Neuronal stem cell (in vitro differentiated cells): ENCODE data around the gene METRNL.

Experiments used
- DNase-seq: peaks from one replicate; pipeline ENCODE4 v3.0.0-alpha.2; 2013; ENCODE audit warnings: low spot score
- H2AFZ ChIP-seq: one replicate; pipeline ENCODE4 v1.6.1; 2013; ENCODE audit warnings: mild to moderate bottlenecking, low read length, inconsistent platforms
- H2AK5ac ChIP-seq: 2 replicates; pipeline ENCODE4 v1.6.1; 2013; ENCODE audit warnings: low read depth, mild to moderate bottlenecking, inconsistent platforms, low read length, moderate library complexity, mixed read lengths
- H2BK120ac ChIP-seq: 2 replicates; pipeline ENCODE4 v1.6.1; 2013; ENCODE audit warnings: low read depth, mild to moderate bottlenecking, inconsistent platforms, low read length, moderate library complexity, mixed read lengths
- H2BK12ac ChIP-seq: one replicate; pipeline ENCODE4 v1.6.1; 2013; ENCODE audit warnings: low read length, inconsistent platforms
- H2BK15ac ChIP-seq: 2 replicates; pipeline ENCODE4 v1.6.1; 2013; ENCODE audit warnings: mild to moderate bottlenecking, low read length, inconsistent platforms, mixed read lengths
- H2BK5ac ChIP-seq: one replicate; pipeline ENCODE4 v1.6.1; 2013; ENCODE audit warnings: inconsistent platforms, mild to moderate bottlenecking, low read length, moderate library complexity
- H3K14ac ChIP-seq: one replicate; pipeline ENCODE4 v1.6.1; 2013; ENCODE audit warnings: low read length, inconsistent platforms
- H3K18ac ChIP-seq: 2 replicates; pipeline ENCODE4 v1.6.1; 2013; ENCODE audit warnings: low read length, inconsistent platforms
- H3K23ac ChIP-seq: 2 replicates; pipeline ENCODE4 v1.6.1; 2013; ENCODE audit warnings: low read depth, mild to moderate bottlenecking, mixed read lengths, low read length, inconsistent platforms; ENCODE audit not compliant: poor library complexity
- H3K27ac ChIP-seq: replicated peaks from 3 replicates; pipeline ENCODE4 v1.5.1; 2013; ENCODE audit warnings: low read length, inconsistent platforms
- H3K27me3 ChIP-seq, 3 experiments: 2 replicates each; pipeline ENCODE4 v1.6.1; 2013; ENCODE audit warnings: low read length in 3 of 3, mild to moderate bottlenecking in 2 of 3, inconsistent platforms in 1 of 3, low read depth in 1 of 3, mixed read lengths in 1 of 3, moderate library complexity in 1 of 3; ENCODE audit not compliant: control insufficient read depth in 3 of 3, insufficient read depth in 3 of 3
- H3K36me3 ChIP-seq, 2 donors: replicated peaks in 1 of 2; 2 replicates each; pipeline ENCODE4 v1.6.1; 2013; ENCODE audit warnings: low read length in 2 of 2; ENCODE audit not compliant: control insufficient read depth in 2 of 2, insufficient read depth in 2 of 2
- H3K4ac ChIP-seq: 2 replicates; pipeline ENCODE4 v1.6.1; 2013; ENCODE audit warnings: inconsistent platforms, mild to moderate bottlenecking, low read length, moderate library complexity
- H3K4me1 ChIP-seq, 2 donors: 1 replicate in 1 of 2; 2 replicates in 1 of 2; pipeline ENCODE4 v1.6.1; 2013; ENCODE audit warnings: low read length in 2 of 2, low read depth in 1 of 2; ENCODE audit not compliant: control insufficient read depth in 2 of 2, insufficient read depth in 1 of 2
- H3K4me2 ChIP-seq: one replicate; pipeline ENCODE4 v1.6.1; 2013; ENCODE audit warnings: mild to moderate bottlenecking, low read length, inconsistent platforms; ENCODE audit not compliant: insufficient read depth, poor library complexity, severe bottlenecking
- H3K4me3 ChIP-seq, 2 donors: 2 replicates each; pipeline ENCODE4 v1.5.1; 2013; ENCODE audit warnings: low read length in 2 of 2, mild to moderate bottlenecking in 2 of 2, inconsistent platforms in 1 of 2, moderate library complexity in 1 of 2
- H3K79me1 ChIP-seq: one replicate; pipeline ENCODE4 v1.6.1; 2013; ENCODE audit warnings: low read depth, mild to moderate bottlenecking, inconsistent platforms, low read length, moderate library complexity
- H3K9ac ChIP-seq: one replicate; pipeline ENCODE4 v1.6.1; 2013; ENCODE audit warnings: mild to moderate bottlenecking, low read depth, low read length, inconsistent platforms; ENCODE audit not compliant: poor library complexity
- H3K9me3 ChIP-seq, 2 donors: replicated peaks in 1 of 2; 2 replicates each; pipeline versions ENCODE3 to v1.6.1; 2013; ENCODE audit warnings: low read length in 2 of 2, mild to moderate bottlenecking in 2 of 2, inconsistent platforms in 1 of 2, low read depth in 1 of 2, mixed read lengths in 1 of 2, moderate library complexity in 1 of 2; ENCODE audit not compliant: control insufficient read depth in 2 of 2, insufficient read depth in 1 of 2
- H4K8ac ChIP-seq: one replicate; pipeline ENCODE4 v1.6.1; 2013; ENCODE audit warnings: low read depth, mild to moderate bottlenecking, inconsistent platforms, low read length, moderate library complexity
- H4K91ac ChIP-seq: one replicate; pipeline ENCODE4 v1.6.1; 2013; ENCODE audit warnings: low read length, low read depth, mild to moderate bottlenecking, inconsistent platforms; ENCODE audit not compliant: poor library complexity
- WGBS, 2 donors: extraction: QIAGEN DNeasy Blood & Tissue Kit; methylation state at CpG; one replicate each; pipeline ENCODE4 v1.1.7; 2013; ENCODE audit warnings: missing lambda C conversion rate in 2 of 2, mixed read lengths in 1 of 2; ENCODE audit not compliant: insufficient read length in 2 of 2, insufficient replicate concordance in 1 of 2; ENCODE audit errors: extremely low coverage in 2 of 2; 5-methylcytosine and 5-hydroxymethylcytosine counted together

METRNL gene

GRCh38 chr17:83086907-83087787 lies 7.7 kb downstream of the METRNL start:
- Histone ChIP-seq H2BK12ac (no peak overlapping the region), H2BK120ac (no peak overlapping the region), H3K18ac (peak overlapping the region; percentile 76), H2AFZ (no peak overlapping the region), H3K9me3 (no peaks in the 10 kb centered on the region), H3K14ac (no peak overlapping the region), H3K27me3 (peaks cover 0 to 2% (median 0%) of the 10 kb centered on the region in 3 experiments), H3K79me1 (peaks cover 16% of the 10 kb centered on the region), H3K4ac (no peak overlapping the region), H2BK5ac (peak overlapping the region; percentile 66), H3K4me1 (peaks cover 5 to 7% of the 10 kb centered on the region in 2 donors), H4K91ac (no peak overlapping the region), H3K9ac (peak overlapping the region; percentile 44), H3K36me3 (peaks cover 0 to 39% of the 10 kb centered on the region in 2 donors), H3K4me2 (no peak overlapping the region), H2AK5ac (peak overlapping the region; percentile 61), H3K4me3 (no peak overlapping the region), H4K8ac (no peak overlapping the region), H3K23ac (peak overlapping the region; percentile 5), H3K27ac (no peak overlapping the region), H2BK15ac (no peak overlapping the region)
- DNase-seq, result no peak
- WGBS, 2 donors, result no CpG with 5 or more reads among the region's 39 CpGs

DNA sequence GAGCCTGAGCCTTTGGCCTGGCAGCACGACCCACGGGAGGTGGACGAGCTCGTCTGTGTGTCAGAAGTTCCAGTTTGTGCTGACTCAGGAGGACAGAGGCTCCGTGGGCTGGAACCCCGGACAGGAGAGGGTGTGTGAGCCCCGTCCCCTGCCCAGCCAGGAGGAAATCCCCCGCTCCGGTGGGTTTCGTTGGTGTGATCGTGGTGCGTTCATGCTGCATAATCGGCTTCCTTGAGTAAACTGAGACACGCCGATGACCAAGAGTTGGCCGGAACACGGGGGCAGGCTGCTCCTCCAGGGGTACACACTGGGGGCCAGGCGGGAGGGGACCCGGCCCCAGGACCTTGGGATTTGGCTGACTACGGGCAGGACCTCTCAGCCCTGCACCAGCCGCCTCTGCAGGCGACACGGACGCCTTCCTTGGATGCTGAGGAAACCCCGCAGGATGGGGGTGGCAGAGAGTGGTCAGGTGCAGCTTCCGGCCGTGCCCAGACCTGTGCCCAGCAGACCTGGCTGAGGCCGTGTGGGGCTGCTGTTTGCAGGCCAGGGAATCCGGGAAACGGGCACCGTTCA lies 8.5 kb downstream of the METRNL start:
- WGBS, 2 donors, result no CpG with 5 or more reads among the region's 31 CpGs
- H3K27ac ChIP-seq, result no peak overlapping the region
- H4K91ac ChIP-seq, result no peak overlapping the region

DNA sequence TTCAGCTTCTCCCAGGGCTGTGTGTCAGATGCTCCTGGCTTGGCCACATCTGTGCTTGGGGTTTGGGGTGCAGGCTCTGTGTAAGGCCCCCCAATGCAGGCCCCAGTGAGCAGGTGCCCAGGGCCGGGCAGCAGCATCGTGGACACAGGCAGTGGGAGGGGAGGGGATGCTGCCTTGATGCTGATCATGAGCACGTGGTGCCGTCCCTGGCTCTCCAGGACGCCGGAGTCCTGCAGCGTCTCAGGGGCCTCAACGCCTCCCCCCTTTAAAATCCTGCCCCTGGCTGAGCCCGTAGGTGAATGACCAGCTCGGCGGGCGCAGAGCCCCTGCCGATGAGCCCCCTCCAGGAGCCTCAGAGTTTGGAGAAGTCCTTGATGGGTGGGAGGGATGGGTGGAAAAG lies 9.0 kb downstream of the METRNL start:
- Histone ChIP-seq H3K27me3 (no peaks in the 10 kb centered on the region), H4K91ac (no peak overlapping the region), H3K9me3 (no peaks in the 10 kb centered on the region), H2BK5ac (peak overlapping the region; percentile 66), H3K23ac (no peak overlapping the region), H3K18ac (peak overlapping the region; percentile 38), H2AK5ac (no peak overlapping the region), H2BK120ac (no peak overlapping the region), H2BK15ac (no peak overlapping the region), H3K4me3 (no peak overlapping the region), H3K14ac (peak overlapping the region; percentile 38), H2AFZ (no peak overlapping the region), H3K4me1 (peaks cover 1 to 4% of the 10 kb centered on the region in 2 donors), H3K4me2 (no peak overlapping the region), H3K27ac (no peak overlapping the region), H3K4ac (no peak overlapping the region), H4K8ac (no peak overlapping the region), H2BK12ac (no peak overlapping the region), H3K36me3 (peaks cover 0 to 41% of the 10 kb centered on the region in 2 donors), H3K79me1 (peaks cover 13% of the 10 kb centered on the region), H3K9ac (no peak overlapping the region)
- WGBS, 2 donors, result no CpG with 5 or more reads among the region's 13 CpGs
- DNase-seq, result no peak

More for the DNA sequence above, 8.5 kb downstream of the METRNL start:
- no peak for DNase-seq
- Histone ChIP-seq H2BK120ac (no peak overlapping the region), H3K79me1 (peaks cover 16% of the 10 kb centered on the region), H3K14ac (no peak overlapping the region), H3K23ac (peak overlapping the region; percentile 5), H3K4me2 (no peak overlapping the region), H3K4ac (no peak overlapping the region), H4K8ac (no peak overlapping the region), H2AFZ (no peak overlapping the region), H3K18ac (peak overlapping the region; percentile 80), H3K4me1 (peaks cover 5 to 7% of the 10 kb centered on the region in 2 donors), H2BK5ac (peak overlapping the region; percentile 66), H2BK15ac (no peak overlapping the region), H3K9me3 (no peaks in the 10 kb centered on the region), H2AK5ac (peak overlapping the region; percentile 61), H3K36me3 (peaks cover 0 to 39% of the 10 kb centered on the region in 2 donors), H2BK12ac (no peak overlapping the region), H3K4me3 (no peak overlapping the region), H3K9ac (no peak overlapping the region), H3K27me3 (no peaks in the 10 kb centered on the region)

DNA sequence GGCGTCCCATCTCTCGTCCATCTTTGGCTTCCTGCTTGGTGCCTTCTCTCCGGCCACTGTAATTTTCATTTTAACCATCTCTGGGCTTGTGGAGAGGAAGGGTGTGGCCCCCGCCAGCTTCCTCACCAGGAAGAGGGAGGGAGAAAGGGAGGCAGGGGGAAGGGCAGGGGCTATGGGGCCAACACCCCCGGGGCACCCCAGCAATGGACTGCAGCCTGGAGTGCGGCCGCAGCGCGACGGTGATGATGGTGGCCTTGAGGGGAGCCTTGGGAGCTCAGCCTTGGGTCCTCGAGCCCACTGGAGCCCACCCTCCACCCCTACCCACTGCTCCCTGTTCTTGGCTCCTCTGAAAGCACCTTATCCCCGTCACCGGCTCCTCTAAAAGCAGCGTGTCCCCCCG lies 9.5 kb downstream of the METRNL start:
- H3K14ac ChIP-seq, result no peak overlapping the region
- no peak overlapping the region for H3K18ac ChIP-seq
- H2BK12ac ChIP-seq, result no peak overlapping the region
- H2BK120ac ChIP-seq, result no peak overlapping the region
- no peak overlapping the region for H3K27ac ChIP-seq
- DNase-seq, result no peak
- H3K4me1 ChIP-seq, result peaks cover 0 to 3% of the 10 kb centered on the region in 2 donors
- H2BK5ac ChIP-seq, result peak overlapping the region; percentile 66
- no peak overlapping the region for H3K23ac ChIP-seq
- no peak overlapping the region for H4K91ac ChIP-seq
- H3K9me3 ChIP-seq, result no peaks in the 10 kb centered on the region
- H3K79me1 ChIP-seq, result peaks cover 12% of the 10 kb centered on the region
- H2AFZ ChIP-seq, result no peak overlapping the region
- WGBS, 2 donors, result no CpG with 5 or more reads among the region's 15 CpGs
- no peak overlapping the region for H2BK15ac ChIP-seq
- H3K9ac ChIP-seq, result no peak overlapping the region
- no peak overlapping the region for H2AK5ac ChIP-seq
- H3K4me2 ChIP-seq, result no peak overlapping the region
- no peak overlapping the region for H3K4ac ChIP-seq
- no peak overlapping the region for H3K4me3 ChIP-seq
- no peaks in the 10 kb centered on the region for H3K27me3 ChIP-seq
- H4K8ac ChIP-seq, result no peak overlapping the region
- H3K36me3 ChIP-seq, result peaks cover 0 to 45% of the 10 kb centered on the region in 2 donors
